Measurements from ENCODE around the gene ZNF689.

GRCh38 chr16:30615358-30616091, 5.3 kb upstream of the ZNF689 start:
- no peak for TF ChIP-seq EZH2 (IDR thresholded peaks at IDR 0.05)
- no peak for TF ChIP-seq POLR2AphosphoS5 (IDR thresholded peaks at IDR 0.05; ENCODE audit: borderline replicate concordance, low read depth, low read length)
